Kidney capillary endothelial cell (primary cell): ENCODE data around the gene MLIP.
A peak's percentile ranks its signal among the peaks of the same experiment; 100 is the strongest.
"Not testable (repeated sequence)": the region's sequence is repeated elsewhere in the genome, so short reads cannot be mapped to it uniquely, and the experiment has no call there.

Experiments used
- DNase-seq: peaks from one replicate; pipeline ENCODE4 v3.0.0-alpha.2; 2018; ENCODE audit warnings: low spot score

The MLIP gene

GRCh38 chr6:54140811-54141210 is 29.6 kb downstream of the MLIP start:
- DNase-seq: no peak

- no peak for DNase-seq
Measured at GRCh38 chr6:54142889-54143519, 31.8 kb downstream of the MLIP start.

GRCh38 chr6:54151861-54152260 is 40.6 kb downstream of the MLIP start:
- DNase-seq: no peak

- no peak for DNase-seq
Measured at GRCh38 chr6:54156650-54157250, 45.5 kb downstream of the MLIP start.

- no peak for DNase-seq
Measured at GRCh38 chr6:54157405-54157804, 46.2 kb downstream of the MLIP start.

GRCh38 chr6:54173089-54173488 is 61.8 kb downstream of the MLIP start:
- DNase-seq: no peak

GRCh38 chr6:54179152-54179551 is 67.9 kb downstream of the MLIP start:
- no peak for DNase-seq

- DNase-seq: no peak
Measured at GRCh38 chr6:54183616-54184015, 72.4 kb downstream of the MLIP start.

- DNase-seq: no peak
Measured at GRCh38 chr6:54185885-54186284, 74.6 kb downstream of the MLIP start.

GRCh38 chr6:54188846-54189245 is 77.6 kb downstream of the MLIP start:
- no peak for DNase-seq

GRCh38 chr6:54191461-54191860 is 80.2 kb downstream of the MLIP start:
- DNase-seq: no peak

- no peak for DNase-seq
Measured at GRCh38 chr6:54192993-54193392, 81.8 kb downstream of the MLIP start.

GRCh38 chr6:54193560-54193959 is 82.3 kb downstream of the MLIP start:
- DNase-seq: no peak

- no peak for DNase-seq
Measured at GRCh38 chr6:54194067-54194466, 82.8 kb downstream of the MLIP start.

GRCh38 chr6:54195637-54196036 is 84.4 kb downstream of the MLIP start:
- DNase-seq: no peak

GRCh38 chr6:54196905-54197304 is 85.7 kb downstream of the MLIP start:
- DNase-seq: no peak

- no peak for DNase-seq
Measured at GRCh38 chr6:54198134-54198533, 86.9 kb downstream of the MLIP start.

- DNase-seq: not testable (repeated sequence)
Measured at GRCh38 chr6:54203474-54204035, 92.3 kb downstream of the MLIP start.

- DNase-seq: no peak
Measured at GRCh38 chr6:54204921-54205591, 93.8 kb downstream of the MLIP start.

- DNase-seq: peak; percentile 27
Measured at GRCh38 chr6:54206510-54206909, 95.3 kb downstream of the MLIP start.

- DNase-seq: not testable (repeated sequence)
Measured at GRCh38 chr6:54209983-54210382, 98.7 kb downstream of the MLIP start.

GRCh38 chr6:54214286-54214685 is 103.0 kb downstream of the MLIP start:
- DNase-seq: no peak

GRCh38 chr6:54216336-54216735 is 105.1 kb downstream of the MLIP start:
- no peak for DNase-seq
